DND-41 (cell line): Measurements from ENCODE around the gene POLK.

ENCODE experiments used
- EZH2 ChIP-seq: IDR thresholded peaks from 3 replicates; pipeline ENCODE4 v1.6.1; 2012; ENCODE audit warnings: borderline replicate concordance, low read depth, mild to moderate bottlenecking, moderate library complexity, low read length, inconsistent platforms; ENCODE audit not compliant: severe bottlenecking
- TF ChIP-seq, protein P1 (sequence below): IDR thresholded peaks from 2 replicates; pipeline ENCODE4 v1.5.1; 2012; ENCODE audit warnings: borderline replicate concordance, low read length, moderate library complexity, mild to moderate bottlenecking; ENCODE audit not compliant: poor library complexity, severe bottlenecking; ENCODE audit errors: extremely low read depth

DNA sequence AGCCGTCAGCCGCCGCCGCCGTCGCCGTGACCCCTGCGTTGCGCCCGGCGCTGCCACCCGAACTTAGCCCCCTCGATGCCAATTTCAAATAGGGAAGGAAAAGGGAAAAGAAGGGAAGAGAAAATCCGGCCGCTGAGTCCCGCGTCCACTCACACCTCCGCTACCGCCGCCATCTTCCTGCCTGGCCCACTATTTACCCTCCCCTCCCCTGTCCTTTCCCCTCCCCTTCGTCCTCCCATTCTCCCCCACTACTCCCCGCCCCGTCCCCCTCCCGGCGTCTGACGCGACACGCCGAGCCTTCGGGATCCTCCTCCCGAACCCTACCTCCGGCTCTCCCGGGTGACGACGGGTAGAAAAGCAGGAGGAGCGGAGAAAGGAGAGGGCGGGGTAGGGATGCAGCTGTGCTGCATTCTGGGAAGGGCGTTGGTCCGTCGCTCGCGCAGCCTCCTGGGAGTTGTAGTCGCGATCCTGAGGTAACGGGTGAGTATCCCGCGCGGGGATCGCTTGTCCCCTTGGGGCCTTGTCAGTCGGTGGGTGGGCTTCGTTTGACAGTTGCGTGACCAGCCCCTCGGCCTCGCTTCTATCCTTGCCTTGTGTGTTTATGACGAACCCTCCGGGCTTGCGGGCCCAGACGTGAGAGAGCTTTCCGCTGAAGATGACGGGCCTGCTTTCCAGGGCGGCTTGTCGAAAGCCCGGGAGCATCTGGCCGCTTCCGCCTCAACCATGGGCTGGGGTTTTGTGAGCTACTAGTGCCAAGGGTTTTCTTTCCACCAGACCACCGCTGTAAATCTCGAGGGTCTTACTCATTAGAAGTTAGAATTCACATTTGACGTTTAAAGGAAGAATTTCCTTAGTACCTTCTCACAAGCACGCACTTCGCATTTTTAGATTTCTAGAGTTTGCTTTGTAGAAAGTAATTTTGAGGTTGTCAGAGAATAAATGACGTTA, at the start of gene POLK, which contains the start of gene CERT1:
- TF ChIP-seq, protein P1, sequence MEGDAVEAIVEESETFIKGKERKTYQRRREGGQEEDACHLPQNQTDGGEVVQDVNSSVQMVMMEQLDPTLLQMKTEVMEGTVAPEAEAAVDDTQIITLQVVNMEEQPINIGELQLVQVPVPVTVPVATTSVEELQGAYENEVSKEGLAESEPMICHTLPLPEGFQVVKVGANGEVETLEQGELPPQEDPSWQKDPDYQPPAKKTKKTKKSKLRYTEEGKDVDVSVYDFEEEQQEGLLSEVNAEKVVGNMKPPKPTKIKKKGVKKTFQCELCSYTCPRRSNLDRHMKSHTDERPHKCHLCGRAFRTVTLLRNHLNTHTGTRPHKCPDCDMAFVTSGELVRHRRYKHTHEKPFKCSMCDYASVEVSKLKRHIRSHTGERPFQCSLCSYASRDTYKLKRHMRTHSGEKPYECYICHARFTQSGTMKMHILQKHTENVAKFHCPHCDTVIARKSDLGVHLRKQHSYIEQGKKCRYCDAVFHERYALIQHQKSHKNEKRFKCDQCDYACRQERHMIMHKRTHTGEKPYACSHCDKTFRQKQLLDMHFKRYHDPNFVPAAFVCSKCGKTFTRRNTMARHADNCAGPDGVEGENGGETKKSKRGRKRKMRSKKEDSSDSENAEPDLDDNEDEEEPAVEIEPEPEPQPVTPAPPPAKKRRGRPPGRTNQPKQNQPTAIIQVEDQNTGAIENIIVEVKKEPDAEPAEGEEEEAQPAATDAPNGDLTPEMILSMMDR, result no peak
- no peak for TF ChIP-seq EZH2
